ENCODE measurements around the gene NPAS3.

- TF ChIP-seq POLR2A (IDR thresholded peaks at IDR 0.05; ENCODE audit: low read depth, low read length) (no peak), POLR2AphosphoS5 (IDR thresholded peaks at IDR 0.05; ENCODE audit: low read depth, low read length) (no peak), TAF1 (IDR thresholded peaks at IDR 0.05; ENCODE audit: low read depth, low read length) (no peak), PAX5 (IDR thresholded peaks at IDR 0.05; ENCODE audit: insufficient read depth, low read length, severe bottlenecking) (no peak), SPI1 (IDR thresholded peaks at IDR 0.05; ENCODE audit: low read depth, low read length) (no peak)
Observed at GRCh38 chr14:33636716-33637115, 698.0 kb downstream of the NPAS3 start.
